ENCODE measurements around the gene DMBT1. TPM values are rescaled to one million over a fixed set of nuclear protein-coding genes. Genes with fewer than 3 reads are reported as not detected.

The DMBT1 gene
- total RNA-seq, 4 donors from 2014 or later: 0.06 to 0.28 TPM; not detected in 2

GRCh38 chr10:122561792-122562191, 1.2 kb downstream of the DMBT1 start:
- DNase-seq (ENCODE audit: low spot score) (no peak), ATAC-seq (ENCODE audit: low FRiP score) (no peak)
- TF ChIP-seq CTCF (IDR thresholded peaks at IDR 0.05): no peak

GRCh38 chr10:122564980-122565379, 4.4 kb downstream of the DMBT1 start:
- DNase-seq (ENCODE audit: low spot score) (no peak), ATAC-seq (ENCODE audit: low FRiP score) (no peak)
- TF ChIP-seq CTCF (IDR thresholded peaks at IDR 0.05): no peak

- TF ChIP-seq CTCF (IDR thresholded peaks at IDR 0.05): peak in 2 of 3 donors; percentile 6 to 25
- DNase-seq (ENCODE audit: low spot score) (peak; percentile 92), ATAC-seq (ENCODE audit: low FRiP score) (peak; percentile 79)
These were observed 5.2 kb downstream of the DMBT1 start for GRCh38 chr10:122565766-122566206.

GRCh38 chr10:122566632-122567031, 6.1 kb downstream of the DMBT1 start:
- no peak for TF ChIP-seq CTCF (IDR thresholded peaks at IDR 0.05)
- no peak for DNase-seq (ENCODE audit: low spot score)
- no peak for ATAC-seq (ENCODE audit: low FRiP score)

GRCh38 chr10:122567056-122567660, 6.6 kb downstream of the DMBT1 start:
- DNase-seq (ENCODE audit: low spot score) (no peak), ATAC-seq (ENCODE audit: low FRiP score) (no peak)
- no peak for TF ChIP-seq CTCF (IDR thresholded peaks at IDR 0.05)

- DNase-seq (ENCODE audit: low spot score): no peak
- no peak for TF ChIP-seq CTCF (IDR thresholded peaks at IDR 0.05)
- ATAC-seq (ENCODE audit: low FRiP score): no peak
These were observed 8.0 kb downstream of the DMBT1 start for GRCh38 chr10:122568551-122568950.

- TF ChIP-seq CTCF (IDR thresholded peaks at IDR 0.05): no peak
- ATAC-seq (ENCODE audit: low FRiP score): no peak
These were observed 10.4 kb downstream of the DMBT1 start for GRCh38 chr10:122570920-122571319.

More at GRCh38 chr10:122570920-122571319, 10.4 kb downstream of the DMBT1 start:
- no peak for DNase-seq (ENCODE audit: low spot score)

Data from omental fat pad (tissue), 4 donors.